BJ (cell line): Measurements from ENCODE around the gene EI24. TPM values are rescaled to one million over a fixed set of nuclear protein-coding genes. Genes with fewer than 3 reads are reported as not detected.

Source experiments
- CTCF ChIA-PET: fragments of 350-600 bp; formaldehyde crosslinking; extraction: SDS; loops from one replicate; lab custom pipeline; 2021; ENCODE audit warnings: antibody characterized with exemption, inconsistent platforms; lab: Yijun Ruan, JAX
- POLR2A ChIA-PET: fragments of 300-600 bp; sonication (Branson Sonifier 250); formaldehyde crosslinking; extraction: SDS; loops from one replicate; lab custom pipeline; 2021; ENCODE audit warnings: antibody characterized with exemption; lab: Charles Lee
- DNase-seq: peaks from one replicate; pipeline ENCODE4 v3.0.0-alpha.2; 2011; ENCODE audit warnings: low read depth
- H3K27me3 ChIP-seq: 2 replicates; pipeline ENCODE4 v1.6.0; 2011; ENCODE audit warnings: low read length; ENCODE audit not compliant: control insufficient read depth, insufficient read depth
- H3K36me3 ChIP-seq: 2 replicates; pipeline ENCODE4 v1.5.1; 2011; ENCODE audit warnings: low read length; ENCODE audit not compliant: control insufficient read depth, insufficient read depth
- H3K4me3 ChIP-seq: 2 replicates; pipeline ENCODE4 v1.5.1; 2011; ENCODE audit warnings: low read depth, mild to moderate bottlenecking, control low read depth, low read length
- polyA plus RNA-seq: library from polyadenylated mRNA; depleted of rRNA; stranded (reverse); fragments of >200 nt; gene quantifications from 2 replicates; pipeline ENCODE4 v1.2.3, GENCODE V29; 2011
- TF ChIP-seq, protein P1 (sequence below): IDR thresholded peaks from 2 replicates; pipeline ENCODE4 v1.5.1; 2011; ENCODE audit warnings: low read depth, mild to moderate bottlenecking, control low read depth, inconsistent platforms, low read length, moderate library complexity; ENCODE audit not compliant: insufficient read depth

EI24 gene
- polyA plus RNA-seq, 1 experiment: 72.1 TPM

GRCh38 chr11:125553357-125553756 is 15.9 kb upstream of the EI24 start:
- DNase-seq: no peak
- Histone ChIP-seq H3K36me3 (no peaks in the 10 kb centered on the region), H3K27me3 (no peaks in the 10 kb centered on the region), H3K4me3 (no peak overlapping the region)
- TF ChIP-seq, protein P1, sequence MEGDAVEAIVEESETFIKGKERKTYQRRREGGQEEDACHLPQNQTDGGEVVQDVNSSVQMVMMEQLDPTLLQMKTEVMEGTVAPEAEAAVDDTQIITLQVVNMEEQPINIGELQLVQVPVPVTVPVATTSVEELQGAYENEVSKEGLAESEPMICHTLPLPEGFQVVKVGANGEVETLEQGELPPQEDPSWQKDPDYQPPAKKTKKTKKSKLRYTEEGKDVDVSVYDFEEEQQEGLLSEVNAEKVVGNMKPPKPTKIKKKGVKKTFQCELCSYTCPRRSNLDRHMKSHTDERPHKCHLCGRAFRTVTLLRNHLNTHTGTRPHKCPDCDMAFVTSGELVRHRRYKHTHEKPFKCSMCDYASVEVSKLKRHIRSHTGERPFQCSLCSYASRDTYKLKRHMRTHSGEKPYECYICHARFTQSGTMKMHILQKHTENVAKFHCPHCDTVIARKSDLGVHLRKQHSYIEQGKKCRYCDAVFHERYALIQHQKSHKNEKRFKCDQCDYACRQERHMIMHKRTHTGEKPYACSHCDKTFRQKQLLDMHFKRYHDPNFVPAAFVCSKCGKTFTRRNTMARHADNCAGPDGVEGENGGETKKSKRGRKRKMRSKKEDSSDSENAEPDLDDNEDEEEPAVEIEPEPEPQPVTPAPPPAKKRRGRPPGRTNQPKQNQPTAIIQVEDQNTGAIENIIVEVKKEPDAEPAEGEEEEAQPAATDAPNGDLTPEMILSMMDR: no peak
- CTCF ChIA-PET: interaction anchor here (1.6 kb wide), 1 partner anchor 9 kb away, joined by 3 read pairs; no protein-coding TSS in a partner anchor
- POLR2A ChIA-PET: no interaction called here

- POLR2A ChIA-PET: interaction anchor here (0.6 kb wide), 1 partner anchor 13 kb away, joined by 3 read pairs; no protein-coding TSS in a partner anchor
- Histone ChIP-seq H3K36me3 (no peaks in the 10 kb centered on the region), H3K4me3 (no peak overlapping the region), H3K27me3 (no peaks in the 10 kb centered on the region)
- DNase-seq: no peak
- CTCF ChIA-PET: no interaction called here
- TF ChIP-seq, protein P1: no peak
These were observed 15.2 kb upstream of the EI24 start for GRCh38 chr11:125554038-125554437.

GRCh38 chr11:125559888-125560287 is 9.4 kb upstream of the EI24 start:
- H3K4me3 ChIP-seq: no peak overlapping the region
- ChIA-PET POLR2A (no interaction called here), CTCF (no interaction called here)
- DNase-seq: no peak
- TF ChIP-seq, protein P1: no peak
- H3K36me3 ChIP-seq: no peaks in the 10 kb centered on the region
- H3K27me3 ChIP-seq: 0 out of 2 replicates have a peak, but pooled peaks cover 1% of the 10 kb centered on the region

DNA sequence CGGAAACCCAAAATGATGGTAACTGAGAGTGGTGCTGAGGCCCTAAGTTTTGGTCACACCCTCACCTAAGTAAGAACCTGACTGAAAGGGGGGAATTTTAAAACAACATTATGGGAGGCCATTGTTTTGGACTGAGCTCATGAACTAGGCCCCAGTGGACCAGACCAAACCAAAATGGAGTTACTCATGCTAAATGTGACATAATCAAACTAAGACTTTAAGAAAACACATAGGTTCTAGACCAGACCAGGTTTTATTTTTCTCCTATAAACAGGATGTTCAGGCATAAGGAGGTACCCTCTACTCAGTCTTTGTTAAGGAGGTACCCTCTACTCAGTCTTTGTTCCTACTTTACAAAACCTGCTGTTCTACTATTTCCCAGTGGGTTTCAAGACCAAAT is 7.4 kb upstream of the EI24 start:
- no peak for DNase-seq
- TF ChIP-seq, protein P1: no peak

DNA sequence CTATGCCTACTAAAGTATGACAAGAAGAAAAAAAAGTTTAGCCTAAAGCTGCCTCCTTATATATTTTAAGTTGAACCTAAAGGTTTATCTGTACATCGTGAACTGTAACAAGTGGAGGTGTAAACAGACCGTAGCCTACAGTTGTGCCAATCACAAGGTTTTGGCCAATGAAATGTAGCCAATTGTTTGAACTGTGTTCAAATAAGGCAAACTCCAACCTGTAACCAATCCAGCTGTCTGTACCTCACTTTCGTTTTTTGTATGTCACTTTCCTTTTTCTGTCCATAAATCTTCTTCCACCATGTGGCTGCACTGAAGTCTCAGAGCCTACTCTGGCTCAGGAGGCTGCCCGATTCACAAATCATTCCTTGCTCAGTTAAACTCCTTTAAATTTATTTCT is 6.8 kb upstream of the EI24 start:
- TF ChIP-seq, protein P1: no peak
- Histone ChIP-seq H3K4me3 (no peak overlapping the region), H3K36me3 (no peaks in the 10 kb centered on the region), H3K27me3 (0 out of 2 replicates have a peak, but pooled peaks cover 1% of the 10 kb centered on the region)
- no peak for DNase-seq
- ChIA-PET POLR2A (no interaction called here), CTCF (interaction anchor here (1.2 kb wide), 1 partner anchor 10 kb away, joined by 3 read pairs; no protein-coding TSS in a partner anchor)

More for the DNA sequence above, 7.4 kb upstream of the EI24 start:
- ChIA-PET CTCF (interaction anchor here (1.2 kb wide), 1 partner anchor 9 kb away, joined by 3 read pairs; no protein-coding TSS in a partner anchor), POLR2A (no interaction called here)
- H3K4me3 ChIP-seq: no peak overlapping the region
- H3K36me3 ChIP-seq: no peaks in the 10 kb centered on the region
- H3K27me3 ChIP-seq: 0 out of 2 replicates have a peak, but pooled peaks cover 1% of the 10 kb centered on the region
